HepG2 (cell line): Measurements from ENCODE around the gene PIP5KL1. TPM values are rescaled to one million over a fixed set of nuclear protein-coding genes. Genes with fewer than 3 reads are reported as not detected.

Source experiments
- FOSL2 ChIP-seq: sonication (generic); formaldehyde crosslinking; IDR thresholded peaks from 2 replicates; pipeline ENCODE4 v1.4.0; 2020; ENCODE audit warnings: missing genetic modification reagents
- KLF9 ChIP-seq: IDR thresholded peaks from 2 replicates; pipeline ENCODE4 v1.6.1; 2016; ENCODE audit warnings: low read depth
- PAX8 ChIP-seq: sonication (generic); formaldehyde crosslinking; IDR thresholded peaks from 2 replicates; pipeline ENCODE4 v1.8.0; 2022; ENCODE audit warnings: mild to moderate bottlenecking, missing genetic modification reagents, borderline replicate concordance
- PRPF4 ChIP-seq: fragments of 200-400 bp; formaldehyde crosslinking; IDR thresholded peaks from 2 replicates; pipeline ENCODE4 v1.6.1; 2016; ENCODE audit warnings: low read length, low read depth; ENCODE audit not compliant: poor library complexity, severe bottlenecking
- ZMYM2 ChIP-seq: sonication (generic); formaldehyde crosslinking; IDR thresholded peaks from 2 replicates; pipeline ENCODE4 v1.8.0; 2022; ENCODE audit warnings: mild to moderate bottlenecking, missing genetic modification reagents
- ZNF326 ChIP-seq: sonication (generic); formaldehyde crosslinking; IDR thresholded peaks from 2 replicates; pipeline ENCODE4 v1.4.0; 2020; ENCODE audit warnings: missing genetic modification reagents, borderline replicate concordance
- ZNF331 ChIP-seq: sonication (generic); formaldehyde crosslinking; IDR thresholded peaks from 2 replicates; pipeline ENCODE4 v1.4.0; 2020; ENCODE audit warnings: missing genetic modification reagents
- polyA plus RNA-seq, 8 experiments: library from polyadenylated mRNA; depleted of rRNA in 3 of 8; stranded (reverse) in 7 of 8; unstranded in 1 of 8; fragments of >200 nt; fragmentation: Illumina TruSeq in 4 of 8; extraction: Trizol in 4 of 8; gene quantifications; 2 replicates each; pipeline versions ENCODE4 v1.2.1 to v1.2.3, GENCODE V29; 2011 to 2016; ENCODE audit warnings: low read depth in 4 of 8, missing spikeins in 1 of 8, mixed read lengths in 1 of 8; ENCODE audit not compliant: insufficient read depth in 1 of 8
- total RNA-seq, 5 experiments: library from RNA; depleted of rRNA; stranded (reverse); fragments of >200 nt; fragmentation: Illumina TruSeq; extraction: Trizol; gene quantifications; 2 replicates each; pipeline ENCODE4 v1.2.3, GENCODE V29; 2016; ENCODE audit warnings: low read depth in 1 of 5
- TF ChIP-seq, protein P1 (sequence below): sonication (generic); formaldehyde crosslinking; IDR thresholded peaks from 2 replicates; pipeline ENCODE4 v1.4.0; 2020; ENCODE audit warnings: missing genetic modification reagents; ENCODE audit errors: not compliant biosample characterization
- TF ChIP-seq, protein P2 (sequence below), 2 experiments: fragments of 450-650 bp in 1 of 2; sonication (generic) in 1 of 2; formaldehyde crosslinking; IDR thresholded peaks; 2 replicates each; pipeline versions ENCODE4 v1.5.0 to v1.8.0; 2020 to 2022; ENCODE audit warnings: mild to moderate bottlenecking in 1 of 2, missing genetic modification reagents in 1 of 2
- TF ChIP-seq, protein P3 (sequence below): sonication (generic); formaldehyde crosslinking; conservative IDR thresholded peaks from 2 replicates; pipeline ENCODE4 v1.4.0; 2020; ENCODE audit warnings: missing genetic modification reagents

The PIP5KL1 gene
- total and polyA plus RNA-seq, 2 of the 13 experiments (the other 11 are each of a cell fraction or from before 2014, with no cell fraction given): 0.20 to 0.49 TPM

DNA sequence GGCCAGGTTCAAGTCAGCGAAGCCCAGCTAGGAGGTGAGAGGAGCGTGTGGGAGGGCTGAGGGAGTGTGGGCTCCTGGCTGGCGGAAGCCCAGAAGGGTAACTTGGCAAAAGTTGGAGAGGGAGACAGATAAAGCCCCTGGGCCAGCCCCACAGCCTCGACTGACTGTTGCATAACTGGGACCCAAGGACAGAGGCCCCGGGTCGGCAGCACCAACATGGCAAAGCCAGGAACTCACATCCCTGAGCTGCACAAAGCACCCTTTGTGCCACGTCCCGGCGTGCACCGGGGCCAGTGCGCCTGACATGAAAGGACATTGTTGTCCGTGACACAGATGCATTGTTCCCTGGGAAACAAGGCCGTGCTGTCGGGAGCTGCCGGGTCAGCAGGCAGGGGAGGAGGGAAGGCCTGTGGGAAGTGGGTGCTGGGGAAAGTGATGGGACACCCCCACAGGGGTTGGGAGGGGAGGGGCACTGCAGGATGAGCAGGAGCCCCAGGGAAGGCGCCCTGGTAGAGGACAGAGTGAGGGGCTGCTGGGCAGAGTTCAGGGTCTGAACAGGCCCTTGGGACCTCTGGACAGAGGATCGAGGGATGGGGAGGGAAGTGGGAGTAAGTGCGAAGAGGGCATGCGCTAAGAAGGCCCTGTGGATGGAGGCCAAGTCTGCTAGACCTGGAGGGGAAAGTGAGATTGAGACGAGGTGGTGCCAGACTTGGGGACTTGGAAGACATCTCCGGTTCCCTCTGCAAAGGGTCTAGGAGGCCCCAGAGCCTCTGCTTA is 20.1 kb upstream of the PIP5KL1 start (continued):
- no peak for TF ChIP-seq KLF9 (CRISPR knock-in tag)
- TF ChIP-seq, protein P1, sequence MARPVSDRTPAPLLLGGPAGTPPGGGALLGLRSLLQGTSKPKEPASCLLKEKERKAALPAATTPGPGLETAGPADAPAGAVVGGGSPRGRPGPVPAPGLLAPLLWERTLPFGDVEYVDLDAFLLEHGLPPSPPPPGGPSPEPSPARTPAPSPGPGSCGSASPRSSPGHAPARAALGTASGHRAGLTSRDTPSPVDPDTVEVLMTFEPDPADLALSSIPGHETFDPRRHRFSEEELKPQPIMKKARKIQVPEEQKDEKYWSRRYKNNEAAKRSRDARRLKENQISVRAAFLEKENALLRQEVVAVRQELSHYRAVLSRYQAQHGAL: no peak
- no peak for TF ChIP-seq PRPF4
- peak; percentile 80 for TF ChIP-seq FOSL2 (CRISPR knock-in tag)
- no peak for TF ChIP-seq PAX8
- TF ChIP-seq, protein P2, sequence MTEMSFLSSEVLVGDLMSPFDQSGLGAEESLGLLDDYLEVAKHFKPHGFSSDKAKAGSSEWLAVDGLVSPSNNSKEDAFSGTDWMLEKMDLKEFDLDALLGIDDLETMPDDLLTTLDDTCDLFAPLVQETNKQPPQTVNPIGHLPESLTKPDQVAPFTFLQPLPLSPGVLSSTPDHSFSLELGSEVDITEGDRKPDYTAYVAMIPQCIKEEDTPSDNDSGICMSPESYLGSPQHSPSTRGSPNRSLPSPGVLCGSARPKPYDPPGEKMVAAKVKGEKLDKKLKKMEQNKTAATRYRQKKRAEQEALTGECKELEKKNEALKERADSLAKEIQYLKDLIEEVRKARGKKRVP (CRISPR knock-in tag; IDR thresholded peaks at IDR 0.05): peak in 1 of 2 experiments; percentile 73; a peak in 2 of 4 replicates
- TF ChIP-seq ZNF331 (CRISPR knock-in tag): peak; percentile 75
- TF ChIP-seq ZNF326: no peak
- peak; percentile 80 for TF ChIP-seq ZMYM2 (CRISPR knock-in tag)
- TF ChIP-seq, protein P3, sequence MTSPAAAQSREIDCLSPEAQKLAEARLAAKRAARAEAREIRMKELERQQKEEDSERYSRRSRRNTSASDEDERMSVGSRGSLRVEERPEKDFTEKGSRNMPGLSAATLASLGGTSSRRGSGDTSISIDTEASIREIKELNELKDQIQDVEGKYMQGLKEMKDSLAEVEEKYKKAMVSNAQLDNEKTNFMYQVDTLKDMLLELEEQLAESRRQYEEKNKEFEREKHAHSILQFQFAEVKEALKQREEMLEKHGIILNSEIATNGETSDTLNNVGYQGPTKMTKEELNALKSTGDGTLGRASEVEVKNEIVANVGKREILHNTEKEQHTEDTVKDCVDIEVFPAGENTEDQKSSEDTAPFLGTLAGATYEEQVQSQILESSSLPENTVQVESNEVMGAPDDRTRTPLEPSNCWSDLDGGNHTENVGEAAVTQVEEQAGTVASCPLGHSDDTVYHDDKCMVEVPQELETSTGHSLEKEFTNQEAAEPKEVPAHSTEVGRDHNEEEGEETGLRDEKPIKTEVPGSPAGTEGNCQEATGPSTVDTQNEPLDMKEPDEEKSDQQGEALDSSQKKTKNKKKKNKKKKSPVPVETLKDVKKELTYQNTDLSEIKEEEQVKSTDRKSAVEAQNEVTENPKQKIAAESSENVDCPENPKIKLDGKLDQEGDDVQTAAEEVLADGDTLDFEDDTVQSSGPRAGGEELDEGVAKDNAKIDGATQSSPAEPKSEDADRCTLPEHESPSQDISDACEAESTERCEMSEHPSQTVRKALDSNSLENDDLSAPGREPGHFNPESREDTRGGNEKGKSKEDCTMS (CRISPR knock-in tag): no peak
